ENCODE measurements around the gene CERCAM.

- TF ChIP-seq CTCF (IDR thresholded peaks at IDR 0.05; ENCODE audit: insufficient read depth, low read length, poor library complexity, severe bottlenecking) (no peak), EZH2phosphoT487 (conservative IDR thresholded peaks at IDR 0.05; ENCODE audit: low read length) (no peak)
Observed at GRCh38 chr9:128470560-128470959, 49.9 kb downstream of the CERCAM start.
